Stimulated activated CD8-positive, alpha-beta memory T cell treated with anti-CD3 and anti-CD28 coated beads, Interleukin-7, amount 100 ng/mL, for 1 hour (primary cell): Measurements from ENCODE around the gene CENPH.
A peak's percentile ranks its signal among the peaks of the same experiment; 100 is the strongest.
"Not testable (repeated sequence)": the region's sequence is repeated elsewhere in the genome, so short reads cannot be mapped to it uniquely, and the experiment has no call there.

Experiments used
- DNase-seq, 2 donors: peaks; one replicate each; pipeline ENCODE4 v3.0.0-alpha.2; 2020; ENCODE audit warnings: low read depth in 2 of 2

The CENPH gene

DNA sequence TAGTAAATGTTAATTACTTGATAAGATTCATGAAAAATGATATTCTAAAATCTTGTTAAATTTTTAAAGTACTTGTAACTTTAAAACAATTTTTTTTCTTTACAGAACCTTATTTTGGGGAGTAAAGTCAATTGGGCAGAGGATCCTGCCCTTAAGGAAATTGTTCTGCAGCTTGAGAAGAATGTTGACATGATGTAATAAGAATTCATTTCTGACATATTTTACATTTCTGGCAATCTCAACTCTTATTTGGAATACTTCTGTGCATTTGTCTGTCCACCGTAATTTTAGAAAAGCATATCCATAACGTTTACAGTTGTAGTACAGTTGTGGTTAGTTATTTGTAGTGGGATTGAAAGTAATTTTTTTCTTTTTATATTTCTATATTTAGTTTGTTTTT is 20.2 kb downstream of the CENPH start:
- DNase-seq, result no peak

DNA sequence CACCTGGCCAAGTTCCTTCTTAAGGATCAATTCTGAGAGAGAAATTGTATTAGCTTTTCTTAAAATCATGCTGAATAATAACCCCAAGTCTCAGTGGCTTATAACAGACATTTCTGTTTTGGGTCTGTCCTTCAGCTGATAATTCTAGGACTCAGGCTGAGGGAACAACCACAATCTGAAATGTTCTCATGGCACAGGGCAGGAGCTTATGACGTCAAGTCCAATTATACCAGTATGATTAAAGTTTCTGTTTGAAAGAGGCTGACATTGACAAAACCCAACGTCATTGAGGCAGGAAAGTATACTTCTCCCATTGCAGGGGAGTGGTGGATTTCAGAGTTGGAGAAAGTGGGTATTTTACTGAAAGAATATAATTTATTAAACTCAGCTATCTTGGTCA is 21.8 kb downstream of the CENPH start:
- no peak for DNase-seq

DNA sequence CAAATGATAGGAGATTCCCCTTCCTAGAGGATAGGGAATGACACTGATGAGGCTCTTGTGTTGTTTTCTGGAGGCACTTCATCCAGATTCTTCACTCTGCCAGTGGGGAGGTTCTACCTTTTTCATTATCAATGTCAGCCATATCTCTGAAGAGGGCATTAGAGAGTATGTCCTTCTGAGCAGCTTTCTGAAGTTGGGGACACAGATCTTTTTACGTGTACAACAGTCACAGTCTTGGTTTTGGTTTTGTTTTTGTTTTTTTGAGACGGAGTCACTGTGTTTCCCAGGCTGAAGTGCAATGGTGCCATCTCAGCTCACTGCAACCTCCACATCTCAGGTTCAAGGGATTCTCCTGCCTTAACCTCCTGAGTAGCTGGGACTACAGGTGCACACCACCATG is 22.6 kb downstream of the CENPH start:
- DNase-seq, result no peak

DNA sequence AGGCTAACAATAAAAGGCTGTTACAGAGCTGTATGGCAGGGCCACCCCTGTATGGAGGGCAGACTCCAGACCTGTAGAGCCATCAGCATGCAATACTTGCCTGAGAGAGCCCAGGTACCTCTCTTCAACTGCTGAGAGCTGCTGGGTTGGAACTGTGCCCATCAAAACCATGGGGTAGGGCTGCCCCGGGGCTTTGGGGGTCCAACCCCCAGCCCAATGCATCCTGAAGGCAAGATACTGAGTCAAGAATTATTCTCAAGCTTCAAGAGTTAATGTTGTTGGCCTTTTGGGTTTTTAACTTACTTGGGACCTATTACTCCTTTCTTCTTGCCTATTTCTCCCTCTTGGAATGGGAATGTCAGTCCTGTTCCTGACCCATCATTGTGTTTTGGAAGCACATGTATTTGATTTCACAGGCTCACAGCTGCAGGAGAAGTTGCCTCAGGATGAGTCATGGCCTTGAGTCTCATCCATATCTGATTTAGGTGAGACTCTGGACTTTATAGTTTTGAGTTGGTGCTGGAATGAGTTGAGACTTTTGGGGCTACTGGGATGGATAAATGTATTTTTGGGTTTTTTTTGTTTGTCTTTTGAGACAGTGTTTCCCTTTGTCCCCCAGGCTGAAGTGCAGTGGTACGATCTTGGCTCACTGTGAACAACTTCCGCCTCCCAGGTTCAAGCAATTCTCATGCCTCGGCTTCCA is 24.3 kb downstream of the CENPH start:
- DNase-seq, result no peak

DNA sequence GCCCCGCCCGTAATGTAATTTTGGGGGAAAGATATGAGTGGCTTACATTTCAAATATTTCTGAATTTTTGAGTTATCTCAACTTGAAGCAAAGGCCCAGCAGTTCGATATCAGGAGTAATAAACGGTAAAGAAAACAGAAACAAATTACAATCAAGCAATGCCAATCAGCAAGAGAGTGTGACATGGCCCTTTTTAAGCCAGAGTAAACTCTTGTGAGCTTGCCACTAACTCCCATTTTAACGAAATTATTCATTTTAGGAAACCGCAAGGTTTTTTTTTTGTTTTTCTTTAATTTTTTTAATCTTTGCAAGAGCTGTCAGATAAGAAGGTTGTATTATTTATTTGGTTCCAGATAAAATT is 27.7 kb downstream of the CENPH start:
- DNase-seq, result no peak

DNA sequence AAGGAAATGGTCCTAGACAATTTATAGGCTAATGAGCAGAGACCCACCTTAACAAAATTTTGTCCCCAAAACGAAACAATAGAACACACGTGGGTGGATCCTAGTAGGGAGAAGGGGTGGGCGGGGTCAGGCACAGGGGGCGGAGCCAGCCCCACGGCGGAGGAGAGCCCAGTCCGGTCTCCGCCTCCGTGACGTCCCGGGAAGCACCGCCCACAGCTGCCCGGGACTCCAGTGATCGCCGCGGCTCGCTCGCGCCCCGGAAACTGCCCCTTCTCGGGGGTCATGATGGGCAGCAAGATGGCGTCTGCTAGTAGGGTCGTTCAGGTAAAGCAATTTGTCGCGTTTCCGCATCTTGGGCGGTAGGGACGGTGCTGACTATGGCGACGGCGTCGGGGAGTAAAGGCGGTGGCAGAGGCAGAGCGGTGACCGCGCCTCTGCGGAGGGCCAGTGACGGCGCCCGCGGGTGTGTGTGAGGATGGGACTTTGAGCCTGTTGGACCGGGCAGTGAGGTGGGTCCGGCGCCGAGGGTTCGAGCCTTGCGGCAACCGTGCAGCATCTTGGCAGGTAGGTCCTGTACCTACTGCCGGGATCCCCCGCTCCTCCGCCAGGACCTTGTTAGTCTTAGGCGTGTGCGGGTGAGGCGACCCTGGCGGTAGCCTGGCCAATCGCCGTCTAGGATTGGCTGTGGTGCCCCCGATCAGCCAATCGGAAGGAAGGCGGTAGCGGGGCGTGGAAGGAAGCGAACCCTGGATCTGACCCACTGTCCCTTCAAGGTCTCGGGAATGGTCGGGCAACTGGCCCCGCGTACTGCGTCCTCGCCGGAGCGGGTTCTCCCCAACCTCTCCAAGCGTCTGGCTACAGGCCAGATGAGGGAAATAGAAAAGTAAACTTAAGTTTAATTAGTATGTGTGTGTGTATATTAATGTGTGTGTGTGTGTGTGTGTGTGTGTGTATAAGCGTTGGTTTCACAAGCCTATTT is 28.5 kb downstream of the CENPH start:
- DNase-seq, result peak; percentile 92

DNA sequence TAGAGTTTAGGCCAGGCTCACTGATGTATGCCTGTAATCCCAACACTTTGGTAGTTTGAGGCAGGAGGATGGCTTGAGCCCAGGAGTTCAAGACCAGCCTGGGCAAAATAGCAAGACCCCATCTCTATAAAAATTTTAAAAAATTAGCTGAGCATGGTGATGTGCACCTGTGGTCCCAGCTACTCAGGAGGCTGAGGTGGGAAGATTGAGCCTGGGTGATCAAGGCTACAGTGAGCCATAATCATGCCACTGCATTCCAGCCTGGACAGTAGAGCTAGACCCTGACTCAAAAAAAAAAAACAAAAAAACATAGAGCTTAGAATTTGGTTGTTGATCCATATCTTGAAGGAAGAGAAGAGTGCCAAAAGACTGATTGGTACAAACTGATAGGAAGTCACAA is 30.6 kb downstream of the CENPH start:
- no peak for DNase-seq

DNA sequence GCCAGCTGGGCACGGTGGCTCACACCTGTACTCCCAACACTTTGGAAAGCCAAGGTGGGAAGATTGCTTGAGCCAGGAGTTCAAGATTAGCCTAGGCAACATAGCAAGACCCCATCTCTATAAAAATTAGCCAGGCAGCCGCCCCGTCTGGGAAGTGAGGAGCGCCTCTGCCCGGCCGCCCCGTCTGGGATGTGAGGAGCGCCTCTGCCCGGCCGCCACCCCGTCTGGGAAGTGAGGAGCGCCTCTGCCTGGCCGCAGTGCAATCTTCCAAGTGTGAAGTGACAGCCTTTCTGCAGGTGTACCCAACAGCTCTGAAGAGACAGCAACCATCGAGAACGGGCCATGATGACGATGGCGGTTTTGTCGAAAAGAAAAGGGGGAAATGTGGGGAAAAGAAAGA is 31.0 kb downstream of the CENPH start:
- not testable (repeated sequence) for DNase-seq

DNA sequence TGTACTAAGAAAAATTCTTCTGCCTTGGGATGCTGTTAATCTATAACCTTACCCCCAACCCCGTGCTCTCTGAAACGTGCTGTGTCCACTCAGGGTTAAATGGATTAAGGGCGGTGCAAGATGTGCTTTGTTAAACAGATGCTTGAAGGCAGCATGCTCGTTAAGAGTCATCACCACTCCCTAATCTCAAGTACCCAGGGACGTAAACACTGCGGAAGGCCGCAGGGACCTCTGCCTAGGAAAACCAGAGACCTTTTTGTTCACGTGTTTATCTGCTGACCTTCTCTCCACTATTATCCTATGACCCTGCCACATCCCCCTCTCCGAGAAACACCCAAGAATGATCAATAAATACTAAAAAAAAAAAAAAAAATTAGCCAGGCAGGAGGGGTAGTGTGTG is 31.4 kb downstream of the CENPH start:
- DNase-seq, result not testable (repeated sequence)

DNA sequence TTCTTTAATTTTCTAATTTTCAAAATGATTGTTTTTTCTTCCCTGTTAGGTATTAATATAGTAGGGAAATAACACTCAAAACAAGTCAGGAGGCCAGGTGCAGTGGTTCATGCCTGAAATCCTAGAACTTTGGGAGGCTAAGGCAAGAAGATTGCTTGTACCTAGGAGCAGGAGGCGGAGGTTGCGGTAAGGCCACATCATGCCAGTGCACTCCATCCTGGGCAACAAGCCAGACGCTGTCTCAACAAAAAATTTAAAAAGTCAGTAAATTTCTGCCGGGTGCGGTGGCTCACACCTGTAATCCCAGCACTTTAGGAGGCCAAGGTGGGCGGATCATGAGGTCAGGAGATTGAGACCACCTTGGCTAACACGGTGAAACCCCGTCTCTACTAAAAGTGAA is 35.1 kb downstream of the CENPH start:
- no peak for DNase-seq

DNA sequence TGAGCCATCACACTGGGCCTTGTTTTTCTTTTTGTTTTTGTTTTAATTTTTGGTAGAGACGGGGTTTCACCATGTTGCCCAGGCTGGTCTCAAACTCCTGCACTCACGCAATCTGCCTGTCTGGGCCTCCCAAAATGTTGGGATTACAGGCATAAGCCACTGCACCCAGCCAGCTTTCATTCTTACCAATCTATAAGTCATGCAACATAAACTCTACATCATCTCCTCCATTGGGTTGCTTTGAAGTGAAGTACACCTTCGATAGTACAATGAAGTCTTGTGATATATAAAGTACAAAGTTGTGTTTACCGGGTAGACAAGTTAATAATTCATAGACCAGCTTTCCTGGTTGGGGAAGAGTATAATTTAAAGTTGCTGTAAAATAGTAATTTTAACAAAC is 36.5 kb downstream of the CENPH start:
- no peak for DNase-seq

DNA sequence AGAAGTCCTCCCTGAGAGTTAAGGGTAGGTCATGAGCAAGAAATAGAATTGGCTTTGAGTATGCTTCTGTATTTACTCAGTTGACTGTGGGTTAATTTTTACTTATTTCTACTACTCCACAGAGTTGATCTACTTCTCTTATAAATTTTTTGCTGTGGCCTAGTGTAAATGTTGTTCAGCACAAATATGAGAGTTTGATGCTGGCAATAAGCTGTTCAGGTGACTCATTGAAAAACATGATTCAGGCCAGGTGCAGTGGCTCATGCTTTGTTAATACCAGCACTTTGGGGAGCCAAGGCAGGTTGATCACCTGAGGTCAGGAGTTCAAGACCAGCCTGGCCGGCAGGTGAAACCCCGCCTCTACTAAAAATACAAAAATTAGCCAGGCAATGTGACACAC is 40.8 kb downstream of the CENPH start:
- DNase-seq, result no peak

DNA sequence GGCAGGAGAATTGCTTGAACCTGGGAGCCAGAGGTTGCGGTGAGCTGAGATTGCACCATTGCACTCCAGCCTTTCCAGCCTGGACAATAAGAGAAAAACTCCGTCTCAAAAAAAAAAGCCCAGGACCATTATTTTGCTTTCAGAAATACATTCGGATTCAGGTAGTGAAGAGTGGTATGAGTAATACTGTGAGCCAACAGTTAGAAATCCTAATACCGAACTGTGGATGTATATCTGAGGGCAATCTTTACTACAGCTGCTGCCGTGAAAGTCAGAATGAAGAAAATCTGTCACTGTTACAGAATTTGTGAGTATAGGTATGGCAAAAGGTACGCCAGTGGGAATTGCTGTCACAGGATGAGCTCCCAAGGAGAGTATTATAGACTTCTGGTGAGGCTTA is 41.9 kb downstream of the CENPH start:
- no peak for DNase-seq

DNA sequence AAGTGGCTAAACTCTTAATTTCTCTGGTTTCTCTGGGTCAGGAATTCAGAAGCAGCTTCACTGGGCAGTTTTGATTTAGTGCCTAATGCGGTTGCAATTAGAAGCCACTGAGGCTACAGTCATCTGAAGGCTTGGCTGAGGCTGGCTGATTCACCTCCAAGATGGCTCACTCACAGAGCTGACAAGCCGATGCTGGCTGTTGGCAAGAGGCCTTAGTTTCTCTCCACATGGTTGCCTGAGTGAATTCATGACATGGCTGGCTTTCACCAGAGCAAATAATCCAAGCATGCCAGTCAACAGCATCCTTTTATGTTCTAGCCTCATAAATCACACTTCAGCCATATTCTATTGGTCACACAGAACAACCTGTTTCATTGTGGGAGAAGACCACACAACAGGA is 42.5 kb downstream of the CENPH start:
- DNase-seq, result no peak

DNA sequence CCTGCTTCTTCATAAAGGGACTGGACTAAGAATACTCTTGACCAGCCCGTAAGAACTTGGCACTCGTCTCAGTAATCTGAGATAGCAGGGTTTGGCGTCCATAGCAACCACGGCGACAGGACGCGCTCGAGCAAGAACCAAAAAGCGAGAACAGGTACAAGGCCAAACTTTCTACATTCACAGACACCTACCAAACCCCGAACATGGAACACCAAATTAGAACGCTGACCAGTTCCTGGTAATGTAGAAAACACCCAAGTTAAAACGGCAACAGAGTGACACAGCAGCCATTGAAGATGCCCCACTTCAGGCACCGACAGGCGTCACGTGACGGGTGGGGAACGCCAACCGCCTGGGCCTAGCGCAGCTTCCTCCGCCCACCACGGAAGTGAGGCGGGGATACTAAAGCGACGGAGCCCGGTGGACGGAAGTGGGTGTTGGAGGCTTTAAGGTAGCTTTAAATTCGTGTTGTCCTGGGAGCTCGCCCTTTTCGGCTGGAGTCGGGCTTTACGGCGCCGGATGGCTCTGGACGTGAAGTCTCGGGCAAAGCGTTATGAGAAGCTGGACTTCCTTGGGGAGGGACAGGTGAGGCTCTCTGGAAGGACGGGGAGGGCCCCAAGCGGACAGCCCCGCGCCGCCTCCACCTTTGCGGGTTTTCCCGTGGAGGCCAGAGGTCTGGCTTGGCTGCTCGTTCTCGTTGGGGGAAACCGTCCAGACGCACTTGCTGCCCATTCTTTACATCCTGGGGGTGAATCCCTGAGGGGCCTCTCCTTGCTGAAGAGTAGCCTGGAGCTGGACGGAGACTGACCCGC is 45.3 kb downstream of the CENPH start, which contains the start of gene CDK7:
TSS of gene CDK7 (plus strand) at position 430 of the 812 bp plus-strand sequence. CDS start at position 520, 90 bp downstream.
- DNase-seq, result peak; percentile 83 to 85

DNA sequence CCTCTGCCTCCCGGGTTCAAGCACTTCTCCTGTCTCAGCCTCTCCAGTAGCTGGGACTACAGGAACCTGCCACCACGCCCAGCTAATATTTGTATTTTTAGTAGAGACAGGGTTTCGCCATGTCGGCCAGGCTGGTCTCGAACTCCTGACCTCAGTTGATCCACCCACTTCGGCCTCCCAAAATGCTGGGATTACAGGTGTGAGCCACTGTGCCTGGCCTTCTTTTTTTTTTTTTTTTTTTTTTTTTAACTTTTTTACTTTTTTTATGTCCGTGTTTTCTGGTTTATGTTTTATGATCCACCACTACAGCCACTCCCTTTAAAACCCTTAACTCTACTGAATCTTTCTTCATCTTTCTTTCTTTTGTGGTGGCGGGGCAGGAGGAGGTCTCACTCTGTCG is 47.4 kb downstream of the CENPH start:
- not testable (repeated sequence) for DNase-seq

DNA sequence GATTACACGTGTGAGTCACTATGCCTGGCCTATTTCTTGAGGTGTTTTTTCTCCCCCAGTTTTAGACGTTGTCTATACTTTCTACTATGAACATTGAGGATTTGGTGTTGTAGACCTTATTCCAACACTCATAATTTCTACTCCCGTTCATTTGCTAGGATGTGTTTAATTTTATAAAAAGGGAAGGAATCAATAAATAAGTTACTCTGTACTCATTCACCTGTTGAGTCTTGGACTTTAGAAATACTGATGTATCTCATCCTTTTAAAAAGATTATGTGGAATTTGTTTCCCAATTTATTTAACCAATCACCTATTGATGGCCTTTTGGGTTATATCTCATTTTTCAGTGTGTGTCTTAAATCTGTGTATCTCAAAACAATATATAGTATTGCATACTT is 48.5 kb downstream of the CENPH start:
- DNase-seq, result no peak

DNA sequence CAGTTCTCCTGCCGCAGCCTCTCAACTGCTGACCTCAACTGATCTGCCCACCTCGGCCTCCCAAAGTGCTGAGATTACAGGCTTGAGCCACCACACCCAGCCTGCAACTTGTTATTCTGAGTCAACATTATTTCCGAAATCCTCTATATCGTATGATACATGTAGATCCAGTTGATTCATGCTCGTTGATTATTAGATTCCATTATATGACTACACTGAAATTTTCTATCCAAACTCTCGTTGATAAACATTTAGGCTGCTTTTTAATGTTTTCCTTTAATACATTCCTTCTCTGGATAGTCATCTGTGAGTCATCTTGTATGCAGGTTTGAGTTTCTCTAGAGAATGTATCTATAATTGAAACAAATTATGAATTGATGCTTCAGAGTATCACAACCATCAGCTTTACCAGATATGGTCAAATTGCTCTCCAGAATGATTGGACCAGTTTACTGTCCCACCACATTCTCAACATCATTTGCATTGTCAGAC is 49.4 kb downstream of the CENPH start:
- no peak for DNase-seq

DNA sequence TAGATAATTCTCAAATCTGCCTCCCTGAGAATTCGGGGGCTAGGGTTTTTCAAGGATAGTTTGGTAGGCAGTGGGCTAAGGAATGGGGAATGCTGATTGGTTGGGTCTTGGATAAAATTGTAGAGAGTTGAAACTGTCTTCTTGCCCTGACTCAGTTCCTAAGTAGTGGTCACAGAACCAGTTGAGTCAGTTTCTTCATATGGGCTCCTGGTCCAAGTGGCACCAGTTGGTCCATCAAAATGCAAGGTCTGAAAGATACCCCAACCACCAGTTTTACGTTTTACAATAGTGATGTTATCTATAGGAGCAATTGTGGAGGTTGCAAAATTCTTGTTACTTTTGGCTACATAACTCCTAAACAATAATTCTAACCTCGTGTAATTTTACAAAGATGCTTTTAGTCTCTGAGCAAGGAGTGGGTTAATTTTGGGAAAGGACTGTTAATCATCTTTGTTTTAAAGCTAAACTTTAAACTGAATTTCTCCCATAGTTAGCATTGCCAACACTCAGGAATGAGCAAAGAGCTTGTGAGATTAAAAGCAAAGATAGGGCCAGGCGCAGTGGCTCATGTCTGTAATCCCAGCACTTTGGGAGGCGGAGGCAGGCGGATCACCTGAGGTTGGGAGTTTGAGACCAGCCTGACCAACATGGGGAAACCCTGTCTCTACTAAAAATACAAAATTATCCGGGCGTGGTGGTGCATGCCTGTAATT is 53.0 kb downstream of the CENPH start:
- DNase-seq, result no peak

DNA sequence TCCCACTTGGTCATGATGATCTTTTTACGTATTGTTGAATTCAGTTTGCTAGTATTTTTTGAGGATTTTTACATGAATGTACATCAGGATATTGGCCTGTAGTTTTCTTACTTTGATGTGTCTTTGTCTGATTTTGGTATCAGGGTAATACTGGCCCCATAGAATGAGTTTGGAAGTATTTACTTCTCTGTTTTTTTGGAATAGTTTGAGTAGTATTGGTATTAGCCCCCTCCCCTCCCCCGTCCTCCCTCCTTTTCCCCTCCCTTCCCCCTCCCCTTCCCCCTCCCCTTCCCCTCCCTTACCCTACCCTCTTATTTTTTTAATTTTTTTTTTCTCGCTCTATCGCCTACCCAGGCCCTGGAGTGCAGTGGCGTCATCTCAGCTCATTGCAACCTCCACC is 55.6 kb downstream of the CENPH start:
- DNase-seq, result no peak

DNA sequence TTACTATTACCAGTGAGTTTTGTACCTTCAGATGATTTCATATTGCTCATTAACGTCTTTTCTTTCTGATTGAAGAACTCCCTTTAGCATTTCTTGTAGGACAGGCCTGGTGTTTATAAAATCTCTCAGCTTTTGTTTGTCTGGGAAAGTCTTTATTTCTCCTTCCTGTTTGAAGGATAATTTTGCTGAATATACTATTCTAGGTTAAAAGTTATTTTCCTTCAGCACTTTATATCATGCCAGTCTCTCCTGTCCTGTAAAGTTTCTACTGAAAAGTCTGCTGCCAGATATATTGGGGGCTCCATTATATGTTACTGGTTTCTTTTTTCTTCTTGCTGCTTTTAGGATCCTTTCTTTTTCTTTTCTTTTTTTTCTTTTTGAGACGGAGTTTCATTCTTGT is 58.6 kb downstream of the CENPH start:
- no peak for DNase-seq
